ENCODE data around the gene ZMPSTE24.

GRCh38 chr1:40318476-40318875 lies 60.4 kb downstream of the ZMPSTE24 start:
- no peak for TF ChIP-seq CTCF (IDR thresholded peaks at IDR 0.05)
- no peak for TF ChIP-seq REST (IDR thresholded peaks at IDR 0.05; ENCODE audit: insufficient read depth in 1 of 2, low read depth in 2 of 2, low read length in 1 of 2)
- no peak for TF ChIP-seq POLR2AphosphoS5 (IDR thresholded peaks at IDR 0.05; ENCODE audit: low read depth, low read length)
- TF ChIP-seq TCF7L2 (IDR thresholded peaks at IDR 0.05; ENCODE audit: low read depth, low read length) = no peak
- TF ChIP-seq SIN3A (IDR thresholded peaks at IDR 0.05; ENCODE audit: borderline replicate concordance, insufficient read depth, low read depth, low read length) = no peak
